Stimulated activated CD4-positive, alpha-beta T cell treated with anti-CD3 and anti-CD28 coated beads, TNF-alpha, amount 100 ng/mL, for 24 hours (primary cell): ENCODE data around the gene GPC4.

Source experiments
- DNase-seq, 3 experiments: peaks; one replicate each; pipeline ENCODE4 v3.0.0-alpha.2; 2020; ENCODE audit warnings: low read depth in 3 of 3

The GPC4 gene

GRCh38 chrX:133412246-133412645, 3.0 kb downstream of the GPC4 start:
- no peak for DNase-seq

- DNase-seq: no peak
Observed at GRCh38 chrX:133410550-133410949, 4.7 kb downstream of the GPC4 start.

- DNase-seq: no peak
Observed at GRCh38 chrX:133405498-133406185, 9.6 kb downstream of the GPC4 start.

- DNase-seq: no peak
Observed at GRCh38 chrX:133403984-133404383, 11.3 kb downstream of the GPC4 start.

GRCh38 chrX:133402830-133403625, 12.3 kb downstream of the GPC4 start:
- DNase-seq: no peak

GRCh38 chrX:133402042-133402453, 13.2 kb downstream of the GPC4 start:
- DNase-seq: no peak

- DNase-seq: no peak
Observed at GRCh38 chrX:133401536-133401935, 13.8 kb downstream of the GPC4 start.

- DNase-seq: no peak
Observed at GRCh38 chrX:133399411-133399810, 15.9 kb downstream of the GPC4 start.

GRCh38 chrX:133394765-133395164, 20.5 kb downstream of the GPC4 start:
- DNase-seq: no peak

- DNase-seq: no peak
Observed at GRCh38 chrX:133392671-133393070, 22.6 kb downstream of the GPC4 start.

GRCh38 chrX:133391111-133391510, 24.2 kb downstream of the GPC4 start:
- no peak for DNase-seq

GRCh38 chrX:133390676-133391075, 24.6 kb downstream of the GPC4 start:
- DNase-seq: no peak

GRCh38 chrX:133389975-133390374, 25.3 kb downstream of the GPC4 start:
- no peak for DNase-seq

GRCh38 chrX:133384454-133384853, 30.8 kb downstream of the GPC4 start:
- DNase-seq: no peak

- no peak for DNase-seq
Observed at GRCh38 chrX:133380711-133381619, 34.3 kb downstream of the GPC4 start.

- no peak for DNase-seq
Observed at GRCh38 chrX:133376422-133376821, 38.9 kb downstream of the GPC4 start.

GRCh38 chrX:133375615-133376340, 39.5 kb downstream of the GPC4 start:
- DNase-seq: no peak

- DNase-seq: no peak
Observed at GRCh38 chrX:133374874-133375387, 40.4 kb downstream of the GPC4 start.

GRCh38 chrX:133373386-133374079, 41.8 kb downstream of the GPC4 start:
- DNase-seq: no peak

GRCh38 chrX:133370696-133371275, 44.5 kb downstream of the GPC4 start:
- no peak for DNase-seq
